ENCODE measurements around the gene TBX15.

DNA sequence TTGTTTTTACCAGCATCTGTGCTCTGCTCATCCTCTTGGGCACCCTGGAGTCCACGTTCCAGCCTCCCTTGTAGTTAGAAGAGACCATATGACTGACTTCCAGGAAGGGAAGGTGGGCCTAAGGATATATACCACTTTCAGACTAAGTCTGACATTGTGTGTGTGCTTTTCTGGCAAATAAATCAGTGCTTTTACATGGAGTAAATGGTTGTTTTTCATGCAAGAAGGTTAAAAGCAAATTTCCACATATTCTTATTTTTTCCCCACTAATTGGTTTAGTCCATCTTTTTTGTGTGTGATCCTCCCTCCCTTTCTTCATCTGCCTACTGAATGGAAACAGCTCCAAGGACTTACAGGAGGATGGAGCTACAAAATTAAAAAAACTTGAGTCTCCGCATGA lies 119.8 kb downstream of the TBX15 start:
- TF ChIP-seq, protein P1, sequence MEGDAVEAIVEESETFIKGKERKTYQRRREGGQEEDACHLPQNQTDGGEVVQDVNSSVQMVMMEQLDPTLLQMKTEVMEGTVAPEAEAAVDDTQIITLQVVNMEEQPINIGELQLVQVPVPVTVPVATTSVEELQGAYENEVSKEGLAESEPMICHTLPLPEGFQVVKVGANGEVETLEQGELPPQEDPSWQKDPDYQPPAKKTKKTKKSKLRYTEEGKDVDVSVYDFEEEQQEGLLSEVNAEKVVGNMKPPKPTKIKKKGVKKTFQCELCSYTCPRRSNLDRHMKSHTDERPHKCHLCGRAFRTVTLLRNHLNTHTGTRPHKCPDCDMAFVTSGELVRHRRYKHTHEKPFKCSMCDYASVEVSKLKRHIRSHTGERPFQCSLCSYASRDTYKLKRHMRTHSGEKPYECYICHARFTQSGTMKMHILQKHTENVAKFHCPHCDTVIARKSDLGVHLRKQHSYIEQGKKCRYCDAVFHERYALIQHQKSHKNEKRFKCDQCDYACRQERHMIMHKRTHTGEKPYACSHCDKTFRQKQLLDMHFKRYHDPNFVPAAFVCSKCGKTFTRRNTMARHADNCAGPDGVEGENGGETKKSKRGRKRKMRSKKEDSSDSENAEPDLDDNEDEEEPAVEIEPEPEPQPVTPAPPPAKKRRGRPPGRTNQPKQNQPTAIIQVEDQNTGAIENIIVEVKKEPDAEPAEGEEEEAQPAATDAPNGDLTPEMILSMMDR (IDR thresholded peaks at IDR 0.05; ENCODE audit: low read length): no peak
- TF ChIP-seq EZH2 (optimal IDR thresholded peaks at IDR 0.05; ENCODE audit: low read depth, low read length): no peak
